Nephron (organoid): ENCODE measurements around the gene LMAN2L.
A peak's percentile ranks its signal among the peaks of the same experiment; 100 is the strongest.

Experiments
- H3K27ac Mint-ChIP-seq, 3 experiments: 2 replicates each; pipeline ENCODE4 v1.8.0; 2020; ENCODE audit warnings: mixed read lengths in 3 of 3, mild to moderate bottlenecking in 2 of 3, moderate library complexity in 1 of 3
- H3K27me3 Mint-ChIP-seq: 2 replicates; pipeline ENCODE4 v1.8.0; 2021; ENCODE audit warnings: low read depth, mild to moderate bottlenecking, moderate library complexity, mixed read lengths
- H3K36me3 Mint-ChIP-seq: 2 replicates; pipeline ENCODE4 v1.8.0; 2020; ENCODE audit warnings: low read depth, mixed read lengths
- H3K4me1 Mint-ChIP-seq: 2 replicates; pipeline ENCODE4 v1.8.0; 2020; ENCODE audit warnings: mixed read lengths
- H3K4me3 Mint-ChIP-seq, 3 experiments: 2 replicates each; pipeline ENCODE4 v1.8.0; 2020; ENCODE audit warnings: mild to moderate bottlenecking in 3 of 3, mixed read lengths in 3 of 3, moderate library complexity in 2 of 3
- H3K9me3 Mint-ChIP-seq: 2 replicates; pipeline ENCODE4 v1.8.0; 2020; ENCODE audit warnings: mixed read lengths
- TF ChIP-seq, protein P1 (sequence below), 3 experiments: fragments of 200-600 bp; sonication (generic); IDR thresholded peaks; one replicate each; pipeline ENCODE4 v1.5.0; 2021; ENCODE audit warnings: antibody characterized with exemption in 3 of 3; ENCODE audit not compliant: unreplicated experiment in 3 of 3

LMAN2L gene

GRCh38 chr2:96747061-96747617 is 7.3 kb upstream of the LMAN2L start:
- H3K27ac Mint-ChIP-seq, result no peak overlapping the region
- H3K4me1 Mint-ChIP-seq, result no peaks in the 10 kb centered on the region
- TF ChIP-seq, protein P1, sequence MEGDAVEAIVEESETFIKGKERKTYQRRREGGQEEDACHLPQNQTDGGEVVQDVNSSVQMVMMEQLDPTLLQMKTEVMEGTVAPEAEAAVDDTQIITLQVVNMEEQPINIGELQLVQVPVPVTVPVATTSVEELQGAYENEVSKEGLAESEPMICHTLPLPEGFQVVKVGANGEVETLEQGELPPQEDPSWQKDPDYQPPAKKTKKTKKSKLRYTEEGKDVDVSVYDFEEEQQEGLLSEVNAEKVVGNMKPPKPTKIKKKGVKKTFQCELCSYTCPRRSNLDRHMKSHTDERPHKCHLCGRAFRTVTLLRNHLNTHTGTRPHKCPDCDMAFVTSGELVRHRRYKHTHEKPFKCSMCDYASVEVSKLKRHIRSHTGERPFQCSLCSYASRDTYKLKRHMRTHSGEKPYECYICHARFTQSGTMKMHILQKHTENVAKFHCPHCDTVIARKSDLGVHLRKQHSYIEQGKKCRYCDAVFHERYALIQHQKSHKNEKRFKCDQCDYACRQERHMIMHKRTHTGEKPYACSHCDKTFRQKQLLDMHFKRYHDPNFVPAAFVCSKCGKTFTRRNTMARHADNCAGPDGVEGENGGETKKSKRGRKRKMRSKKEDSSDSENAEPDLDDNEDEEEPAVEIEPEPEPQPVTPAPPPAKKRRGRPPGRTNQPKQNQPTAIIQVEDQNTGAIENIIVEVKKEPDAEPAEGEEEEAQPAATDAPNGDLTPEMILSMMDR (IDR thresholded peaks at IDR 0.05; ENCODE audit: unreplicated experiment in 3 of 3), result no peak
- no peaks in the 10 kb centered on the region for H3K9me3 Mint-ChIP-seq
- H3K36me3 Mint-ChIP-seq, result no peaks in the 10 kb centered on the region
- H3K27me3 Mint-ChIP-seq, result peaks cover 18% of the 10 kb centered on the region
- H3K4me3 Mint-ChIP-seq, result no peak overlapping the region

DNA sequence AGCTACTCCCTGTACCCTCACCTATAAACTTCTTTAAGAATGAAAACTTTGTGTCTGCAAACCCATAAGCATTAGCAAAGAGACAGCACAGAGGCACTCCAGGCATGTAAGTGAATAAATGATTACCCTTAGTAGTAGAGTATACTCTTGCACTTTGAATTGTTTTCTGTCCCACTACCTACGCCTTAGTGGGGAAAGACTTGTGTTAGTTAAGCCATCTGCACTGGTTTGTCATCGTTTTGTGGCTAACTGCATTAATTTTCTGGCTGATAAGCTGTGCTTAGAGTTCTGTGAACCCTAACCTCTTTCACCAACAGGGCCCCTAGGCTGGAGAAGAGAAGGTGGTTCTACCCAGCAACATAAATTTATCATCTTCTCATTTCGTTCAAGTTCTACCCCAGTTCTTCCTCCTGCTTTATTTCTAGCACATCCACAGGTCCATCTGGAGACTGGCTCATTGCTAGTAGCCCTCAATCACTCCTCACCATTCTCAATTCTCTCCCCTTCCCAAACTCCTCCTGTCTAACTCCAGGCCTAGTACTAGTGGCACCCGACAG is 710 bp downstream of the LMAN2L start:
- Mint-ChIP-seq H3K27ac (peak overlapping the region; percentile 86 to 97 (median 96)), H3K9me3 (no peaks in the 10 kb centered on the region), H3K36me3 (peaks cover 26% of the 10 kb centered on the region), H3K4me3 (peak overlapping the region; percentile 95 to 98 (median 96)), H3K4me1 (peaks cover 45% of the 10 kb centered on the region), H3K27me3 (no peaks in the 10 kb centered on the region)
- TF ChIP-seq, protein P1 (IDR thresholded peaks at IDR 0.05; ENCODE audit: unreplicated experiment in 3 of 3), result no peak

- Mint-ChIP-seq H3K36me3 (peaks cover 39% of the 10 kb centered on the region), H3K4me1 (peaks cover 45% of the 10 kb centered on the region), H3K4me3 (peak overlapping the region; percentile 59 to 80 (median 66)), H3K27me3 (no peaks in the 10 kb centered on the region), H3K9me3 (no peaks in the 10 kb centered on the region), H3K27ac (no peak overlapping the region)
- TF ChIP-seq, protein P1 (IDR thresholded peaks at IDR 0.05; ENCODE audit: unreplicated experiment in 3 of 3), result no peak
Measured at GRCh38 chr2:96737831-96738230, 2.0 kb downstream of the LMAN2L start.

GRCh38 chr2:96737251-96737650 is 2.6 kb downstream of the LMAN2L start:
- peaks cover 45% of the 10 kb centered on the region for H3K4me1 Mint-ChIP-seq
- peak overlapping the region; percentile 59 to 80 (median 66) for H3K4me3 Mint-ChIP-seq
- no peaks in the 10 kb centered on the region for H3K9me3 Mint-ChIP-seq
- H3K36me3 Mint-ChIP-seq, result peaks cover 42% of the 10 kb centered on the region
- peak overlapping the region in 1 of 3 experiments; percentile 94 for H3K27ac Mint-ChIP-seq
- H3K27me3 Mint-ChIP-seq, result no peaks in the 10 kb centered on the region
- TF ChIP-seq, protein P1 (IDR thresholded peaks at IDR 0.05; ENCODE audit: unreplicated experiment in 3 of 3), result no peak

DNA sequence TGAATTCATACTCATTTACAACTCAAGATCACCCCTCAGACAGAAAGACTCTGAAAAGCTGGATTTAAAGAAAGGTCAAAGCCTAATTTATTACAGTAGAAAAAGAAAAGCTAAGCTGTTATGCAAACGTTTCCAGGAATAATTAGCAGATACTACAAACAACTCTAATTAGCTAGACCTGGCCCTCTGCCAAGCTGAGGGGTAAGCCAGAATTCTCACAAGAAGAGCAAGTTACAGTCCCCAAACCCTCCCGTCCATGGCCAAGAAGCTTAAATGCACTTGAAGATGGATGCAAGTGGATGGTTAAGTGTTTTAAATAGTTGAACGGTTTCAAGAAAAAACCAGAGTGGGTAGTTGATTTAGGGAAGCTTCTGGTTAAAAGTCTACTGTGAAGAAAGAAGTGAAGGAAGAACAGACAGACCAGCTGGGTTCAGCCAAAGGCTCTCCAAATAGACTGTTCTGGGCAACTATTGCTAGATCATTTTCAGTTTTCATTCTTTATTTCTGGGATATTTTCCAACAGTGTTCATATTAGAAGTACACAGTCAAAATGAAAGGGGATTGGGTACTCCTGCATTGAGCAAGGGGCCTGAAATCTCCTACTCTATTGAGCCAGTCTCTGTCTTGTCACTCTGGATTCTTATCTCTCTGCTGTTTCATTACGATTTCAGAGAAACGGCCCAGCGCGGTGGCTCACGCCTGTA is 4.8 kb downstream of the LMAN2L start:
- Mint-ChIP-seq H3K4me1 (peaks cover 41% of the 10 kb centered on the region), H3K27ac (peak overlapping the region in 2 of 3 experiments; percentile 50 to 94), H3K4me3 (peak overlapping the region in 2 of 3 experiments; percentile 57 to 67), H3K36me3 (peaks cover 57% of the 10 kb centered on the region), H3K9me3 (no peaks in the 10 kb centered on the region), H3K27me3 (no peaks in the 10 kb centered on the region)
- TF ChIP-seq, protein P1 (IDR thresholded peaks at IDR 0.05; ENCODE audit: unreplicated experiment in 3 of 3), result no peak
